Measurements from ENCODE around the gene RTEL1. TPM values are rescaled to one million over a fixed set of nuclear protein-coding genes. Genes with fewer than 3 reads are reported as not detected.

Gene RTEL1
- total RNA-seq, 4 donors from 2014 or later = 28.2 to 62.4 (median 46.7) TPM

GRCh38 chr20:63694584-63695423 is 36.7 kb downstream of the RTEL1 start:
- Histone ChIP-seq H3K27me3 (no peaks in the 10 kb centered on the region), H3K4me1 (peaks cover 0 to 71% (median 27%) of the 10 kb centered on the region in 4 donors), H3K36me3 (peaks cover 0 to 76% (median 2%) of the 10 kb centered on the region in 3 donors), H3K9me3 (no peaks in the 10 kb centered on the region), H3K4me3 (no peak overlapping the region), H3K27ac (no peak overlapping the region)
- no peak for DNase-seq (ENCODE audit: low spot score in 2 of 2)
- TF ChIP-seq POLR2A (IDR thresholded peaks at IDR 0.05) = no peak
- TF ChIP-seq EP300 (IDR thresholded peaks at IDR 0.05) = no peak
- TF ChIP-seq, protein P1, sequence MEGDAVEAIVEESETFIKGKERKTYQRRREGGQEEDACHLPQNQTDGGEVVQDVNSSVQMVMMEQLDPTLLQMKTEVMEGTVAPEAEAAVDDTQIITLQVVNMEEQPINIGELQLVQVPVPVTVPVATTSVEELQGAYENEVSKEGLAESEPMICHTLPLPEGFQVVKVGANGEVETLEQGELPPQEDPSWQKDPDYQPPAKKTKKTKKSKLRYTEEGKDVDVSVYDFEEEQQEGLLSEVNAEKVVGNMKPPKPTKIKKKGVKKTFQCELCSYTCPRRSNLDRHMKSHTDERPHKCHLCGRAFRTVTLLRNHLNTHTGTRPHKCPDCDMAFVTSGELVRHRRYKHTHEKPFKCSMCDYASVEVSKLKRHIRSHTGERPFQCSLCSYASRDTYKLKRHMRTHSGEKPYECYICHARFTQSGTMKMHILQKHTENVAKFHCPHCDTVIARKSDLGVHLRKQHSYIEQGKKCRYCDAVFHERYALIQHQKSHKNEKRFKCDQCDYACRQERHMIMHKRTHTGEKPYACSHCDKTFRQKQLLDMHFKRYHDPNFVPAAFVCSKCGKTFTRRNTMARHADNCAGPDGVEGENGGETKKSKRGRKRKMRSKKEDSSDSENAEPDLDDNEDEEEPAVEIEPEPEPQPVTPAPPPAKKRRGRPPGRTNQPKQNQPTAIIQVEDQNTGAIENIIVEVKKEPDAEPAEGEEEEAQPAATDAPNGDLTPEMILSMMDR (IDR thresholded peaks at IDR 0.05) = no peak
- WGBS, 2 donors = 84% methylated on average over 18 to 25 of the region's 37 CpGs

GRCh38 chr20:63695424-63696305 is 37.6 kb downstream of the RTEL1 start:
- H3K4me3 ChIP-seq = no peak overlapping the region
- H3K27ac ChIP-seq = peak overlapping the region in 2 of 4 donors; percentile 43 to 46
- TF ChIP-seq, protein P1 (IDR thresholded peaks at IDR 0.05) = no peak
- TF ChIP-seq EP300 (IDR thresholded peaks at IDR 0.05) (no peak), POLR2A (IDR thresholded peaks at IDR 0.05) (no peak)
- no peaks in the 10 kb centered on the region for H3K27me3 ChIP-seq
- no peaks in the 10 kb centered on the region for H3K9me3 ChIP-seq
- no peak for DNase-seq (ENCODE audit: low spot score in 2 of 2)
- WGBS, 2 donors = 75 to 78% methylated on average over 14 to 18 of the region's 25 CpGs
- H3K36me3 ChIP-seq = peaks cover 0 to 72% (median 2%) of the 10 kb centered on the region in 3 donors
- peaks cover 0 to 73% (median 28%) of the 10 kb centered on the region in 4 donors for H3K4me1 ChIP-seq

- peaks cover 0 to 72% (median 2%) of the 10 kb centered on the region in 3 donors for H3K36me3 ChIP-seq
- TF ChIP-seq POLR2A (IDR thresholded peaks at IDR 0.05) = no peak
- no peak for TF ChIP-seq EP300 (IDR thresholded peaks at IDR 0.05)
- TF ChIP-seq, protein P1 (IDR thresholded peaks at IDR 0.05) = no peak
- peak overlapping the region in 1 of 4 donors; percentile 43 for H3K4me3 ChIP-seq
- no peak for DNase-seq (ENCODE audit: low spot score in 2 of 2)
- H3K4me1 ChIP-seq = peaks cover 0 to 67% (median 28%) of the 10 kb centered on the region in 4 donors
- H3K27ac ChIP-seq = peak overlapping the region in 1 of 4 donors; percentile 46
- H3K9me3 ChIP-seq = no peaks in the 10 kb centered on the region
- WGBS, 2 donors = 0 to 23% methylated on average over 1 to 3 of the region's 6 CpGs
- no peaks in the 10 kb centered on the region for H3K27me3 ChIP-seq
Observed at GRCh38 chr20:63696306-63696627, 38.2 kb downstream of the RTEL1 start.

DNA sequence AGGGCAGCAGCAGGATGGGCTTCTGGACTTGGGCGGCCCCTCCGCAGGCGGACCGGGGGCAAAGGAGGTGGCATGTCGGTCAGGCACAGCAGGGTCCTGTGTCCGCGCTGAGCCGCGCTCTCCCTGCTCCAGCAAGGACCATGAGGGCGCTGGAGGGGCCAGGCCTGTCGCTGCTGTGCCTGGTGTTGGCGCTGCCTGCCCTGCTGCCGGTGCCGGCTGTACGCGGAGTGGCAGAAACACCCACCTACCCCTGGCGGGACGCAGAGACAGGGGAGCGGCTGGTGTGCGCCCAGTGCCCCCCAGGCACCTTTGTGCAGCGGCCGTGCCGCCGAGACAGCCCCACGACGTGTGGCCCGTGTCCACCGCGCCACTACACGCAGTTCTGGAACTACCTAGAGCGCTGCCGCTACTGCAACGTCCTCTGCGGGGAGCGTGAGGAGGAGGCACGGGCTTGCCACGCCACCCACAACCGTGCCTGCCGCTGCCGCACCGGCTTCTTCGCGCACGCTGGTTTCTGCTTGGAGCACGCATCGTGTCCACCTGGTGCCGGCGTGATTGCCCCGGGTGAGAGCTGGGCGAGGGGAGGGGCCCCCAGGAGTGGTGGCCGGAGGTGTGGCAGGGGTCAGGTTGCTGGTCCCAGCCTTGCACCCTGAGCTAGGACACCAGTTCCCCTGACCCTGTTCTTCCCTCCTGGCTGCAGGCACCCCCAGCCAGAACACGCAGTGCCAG is 38.7 kb downstream of the RTEL1 start, which contains the start of gene TNFRSF6B:
Gene TNFRSF6B, plus strand, starts transcription at position 25 of the 729 bp plus-strand sequence. Its CDS starts 116 bp downstream, at position 141.
- Histone ChIP-seq H3K36me3 (peaks cover 0 to 73% (median 2%) of the 10 kb centered on the region in 3 donors), H3K27ac (peak within 1 kb of the TSS in 3 of 4 donors; percentile 19 to 46 (median 43))
- DNase-seq (ENCODE audit: low spot score in 2 of 2) = no peak

More for the DNA sequence above, 38.7 kb downstream of the RTEL1 start, which contains the start of gene TNFRSF6B:
- 25% methylated on average over 22 of the region's 52 CpGs; no CpG with 5 or more reads in 1 of the 2 donors for WGBS, 2 donors
- H3K4me1 ChIP-seq = peaks cover 0 to 65% (median 28%) of the 10 kb centered on the region in 4 donors
- TF ChIP-seq, protein P1 (IDR thresholded peaks at IDR 0.05) = no peak
- TF ChIP-seq POLR2A (IDR thresholded peaks at IDR 0.05) (no peak), EP300 (IDR thresholded peaks at IDR 0.05) (no peak)
- H3K27me3 ChIP-seq = no peaks in the 10 kb centered on the region
- H3K9me3 ChIP-seq = no peaks in the 10 kb centered on the region
- H3K4me3 ChIP-seq = peak within 1 kb of the TSS in 2 of 4 donors; percentile 7 to 43

Data from tibial nerve (tissue), 4 donors.